ENCODE results near the gene UPB1.

UPB1 gene

DNA sequence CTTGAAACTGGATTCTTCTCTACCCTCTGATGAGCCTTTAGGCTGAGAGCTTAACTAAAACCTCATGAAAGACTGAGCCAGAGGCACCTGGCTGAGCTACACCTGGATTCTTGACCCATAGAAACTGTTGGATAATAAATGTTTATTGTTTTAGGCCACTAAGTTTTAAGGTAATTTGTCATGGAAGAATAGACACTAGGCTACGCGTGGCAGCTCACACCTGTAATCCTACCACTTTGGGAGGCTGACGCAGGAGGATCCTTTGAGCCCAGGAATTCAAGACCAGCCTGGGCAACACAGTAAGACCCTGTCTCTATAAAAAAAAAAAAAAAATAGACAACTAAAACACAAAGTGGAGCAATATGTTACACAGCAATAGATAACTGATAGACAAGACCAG is 29.2 kb upstream of the UPB1 start:
- H3K4me1 ChIP-seq = peaks cover 4% of the 10 kb centered on the region
- H2AFZ ChIP-seq = no peak overlapping the region
- no peak overlapping the region for H3K4me2 ChIP-seq (ENCODE audit: low read length)
- no peaks in the 10 kb centered on the region for H3K27me3 ChIP-seq (ENCODE audit: control insufficient read depth, insufficient read depth, low read length)
- TF ChIP-seq, protein P1, sequence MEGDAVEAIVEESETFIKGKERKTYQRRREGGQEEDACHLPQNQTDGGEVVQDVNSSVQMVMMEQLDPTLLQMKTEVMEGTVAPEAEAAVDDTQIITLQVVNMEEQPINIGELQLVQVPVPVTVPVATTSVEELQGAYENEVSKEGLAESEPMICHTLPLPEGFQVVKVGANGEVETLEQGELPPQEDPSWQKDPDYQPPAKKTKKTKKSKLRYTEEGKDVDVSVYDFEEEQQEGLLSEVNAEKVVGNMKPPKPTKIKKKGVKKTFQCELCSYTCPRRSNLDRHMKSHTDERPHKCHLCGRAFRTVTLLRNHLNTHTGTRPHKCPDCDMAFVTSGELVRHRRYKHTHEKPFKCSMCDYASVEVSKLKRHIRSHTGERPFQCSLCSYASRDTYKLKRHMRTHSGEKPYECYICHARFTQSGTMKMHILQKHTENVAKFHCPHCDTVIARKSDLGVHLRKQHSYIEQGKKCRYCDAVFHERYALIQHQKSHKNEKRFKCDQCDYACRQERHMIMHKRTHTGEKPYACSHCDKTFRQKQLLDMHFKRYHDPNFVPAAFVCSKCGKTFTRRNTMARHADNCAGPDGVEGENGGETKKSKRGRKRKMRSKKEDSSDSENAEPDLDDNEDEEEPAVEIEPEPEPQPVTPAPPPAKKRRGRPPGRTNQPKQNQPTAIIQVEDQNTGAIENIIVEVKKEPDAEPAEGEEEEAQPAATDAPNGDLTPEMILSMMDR (IDR thresholded peaks at IDR 0.05) = no peak
- no peaks in the 10 kb centered on the region for H3K9me3 ChIP-seq (ENCODE audit: control insufficient read depth, low read length)
- no peak overlapping the region for H3K9ac ChIP-seq
- H3K36me3 ChIP-seq (ENCODE audit: control insufficient read depth, insufficient read depth, low read length) = no peaks in the 10 kb centered on the region
- H3K27ac ChIP-seq = no peak overlapping the region
- H3K4me3 ChIP-seq (ENCODE audit: low read depth, low read length) = no peak overlapping the region
- no peaks in the 10 kb centered on the region for H3K79me2 ChIP-seq

DNA sequence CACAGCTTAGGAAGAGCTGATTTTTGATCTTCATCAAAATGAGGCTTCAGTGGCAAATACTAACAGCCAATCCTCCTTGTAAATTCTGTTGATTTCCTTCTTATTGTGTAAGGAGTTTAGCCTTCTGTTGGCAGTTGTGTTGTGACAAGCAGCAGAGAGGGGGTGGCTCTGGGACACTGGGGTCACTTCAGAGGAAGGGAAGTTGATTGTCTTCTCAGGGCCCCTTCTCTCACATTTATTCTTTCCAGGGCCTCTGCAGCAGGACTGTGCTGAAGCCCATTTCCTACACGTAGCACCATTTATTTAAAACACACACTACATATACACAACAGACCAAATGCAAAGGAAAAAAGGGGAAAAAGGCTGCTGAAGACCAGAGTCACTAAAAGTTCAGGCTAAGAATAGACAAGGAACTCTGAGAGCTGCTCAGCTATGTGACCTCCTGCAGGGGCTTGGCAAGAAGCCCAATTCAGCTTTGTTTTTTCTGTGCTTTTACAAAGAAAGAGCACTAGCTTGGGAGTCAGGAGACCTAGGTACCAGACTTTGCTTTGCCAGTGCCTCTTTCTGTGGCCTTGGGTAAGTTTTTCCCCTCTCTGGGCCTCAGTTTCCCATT is 28.3 kb upstream of the UPB1 start:
- TF ChIP-seq, protein P1 (IDR thresholded peaks at IDR 0.05) = no peak
- Histone ChIP-seq H3K27me3 (ENCODE audit: control insufficient read depth, insufficient read depth, low read length) (no peaks in the 10 kb centered on the region), H3K9me3 (ENCODE audit: control insufficient read depth, low read length) (no peaks in the 10 kb centered on the region), H3K4me3 (ENCODE audit: low read depth, low read length) (no peak overlapping the region), H3K79me2 (no peaks in the 10 kb centered on the region), H3K9ac (no peak overlapping the region), H3K36me3 (ENCODE audit: control insufficient read depth, insufficient read depth, low read length) (no peaks in the 10 kb centered on the region), H2AFZ (no peak overlapping the region), H3K4me2 (ENCODE audit: low read length) (no peak overlapping the region), H3K4me1 (peaks cover 4% of the 10 kb centered on the region), H3K27ac (peak overlapping the region; percentile 44)

DNA sequence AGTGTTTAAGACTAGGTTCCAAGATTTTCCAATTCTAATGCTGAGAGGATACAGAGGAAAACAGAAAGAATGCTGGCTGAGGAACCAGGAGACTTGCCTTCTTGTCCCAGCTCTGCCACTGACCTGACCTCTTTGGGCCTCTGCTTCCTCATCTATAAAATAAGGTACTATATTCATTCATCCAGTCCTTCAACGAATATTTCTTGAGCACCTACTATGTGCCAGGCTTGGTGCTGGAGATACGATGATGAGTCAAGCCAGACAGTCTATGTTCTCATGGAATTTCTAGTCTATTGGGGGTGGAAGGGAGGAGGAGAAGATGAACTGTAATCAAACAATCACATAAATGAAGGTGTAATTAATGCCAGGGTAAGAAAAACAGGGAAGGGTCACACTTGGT is 27.8 kb upstream of the UPB1 start:
- Histone ChIP-seq H3K4me1 (peaks cover 4% of the 10 kb centered on the region), H2AFZ (no peak overlapping the region), H3K27me3 (ENCODE audit: control insufficient read depth, insufficient read depth, low read length) (no peaks in the 10 kb centered on the region), H3K36me3 (ENCODE audit: control insufficient read depth, insufficient read depth, low read length) (no peaks in the 10 kb centered on the region), H3K4me2 (ENCODE audit: low read length) (no peak overlapping the region), H3K4me3 (ENCODE audit: low read depth, low read length) (no peak overlapping the region), H3K27ac (peak overlapping the region; percentile 44), H3K9ac (no peak overlapping the region), H3K9me3 (ENCODE audit: control insufficient read depth, low read length) (no peaks in the 10 kb centered on the region), H3K79me2 (no peaks in the 10 kb centered on the region)
- TF ChIP-seq, protein P1 (IDR thresholded peaks at IDR 0.05) = no peak

DNA sequence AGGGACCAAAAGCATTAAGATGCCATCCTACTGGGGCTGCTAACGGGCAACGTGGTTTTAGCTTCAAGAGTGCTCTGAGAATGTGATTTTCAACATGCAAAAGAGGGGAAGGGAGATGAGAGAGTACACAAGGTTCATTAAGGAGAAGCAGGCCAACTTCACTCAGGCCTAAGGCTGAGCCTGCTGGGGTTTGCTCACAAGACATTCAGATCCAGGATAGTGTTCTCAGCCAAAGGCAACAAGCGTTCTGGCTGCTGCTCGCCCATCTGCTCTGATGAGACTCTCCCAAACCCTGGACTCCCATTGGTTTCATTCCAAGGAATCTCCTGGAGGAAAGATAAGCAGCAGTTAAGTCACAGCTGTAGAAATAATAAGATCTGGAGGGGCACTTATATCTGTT is 23.6 kb upstream of the UPB1 start:
- Histone ChIP-seq H3K79me2 (no peaks in the 10 kb centered on the region), H3K9me3 (ENCODE audit: control insufficient read depth, low read length) (no peaks in the 10 kb centered on the region), H3K4me2 (ENCODE audit: low read length) (no peak overlapping the region), H2AFZ (no peak overlapping the region), H3K36me3 (ENCODE audit: control insufficient read depth, insufficient read depth, low read length) (no peaks in the 10 kb centered on the region), H3K27me3 (ENCODE audit: control insufficient read depth, insufficient read depth, low read length) (no peaks in the 10 kb centered on the region), H3K4me1 (peaks cover under 1% of the 10 kb centered on the region), H3K27ac (no peak overlapping the region), H3K4me3 (ENCODE audit: low read depth, low read length) (no peak overlapping the region), H3K9ac (no peak overlapping the region)
- TF ChIP-seq, protein P1 (IDR thresholded peaks at IDR 0.05) = no peak

DNA sequence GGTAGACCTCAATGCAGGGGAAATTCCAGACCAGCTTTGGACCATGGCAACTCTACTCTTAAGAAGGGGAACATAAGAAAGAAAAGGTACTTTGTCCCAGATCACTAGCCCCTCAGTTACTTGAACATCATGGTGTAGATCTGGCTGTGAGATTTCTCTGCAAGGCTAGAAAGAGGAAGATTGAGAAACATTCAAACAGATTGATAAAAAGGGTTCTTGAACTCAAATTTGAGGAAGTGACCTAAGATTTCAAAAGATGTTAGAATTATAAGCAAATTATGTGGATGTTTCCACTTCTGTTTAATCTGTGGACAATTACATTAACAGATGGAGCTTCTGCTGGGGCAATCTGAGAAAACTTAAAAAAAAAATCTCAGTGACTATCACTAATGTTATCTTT is 21.8 kb upstream of the UPB1 start:
- no peak overlapping the region for H3K9ac ChIP-seq
- H3K27ac ChIP-seq = no peak overlapping the region
- H3K36me3 ChIP-seq (ENCODE audit: control insufficient read depth, insufficient read depth, low read length) = no peaks in the 10 kb centered on the region
- H3K4me3 ChIP-seq (ENCODE audit: low read depth, low read length) = no peak overlapping the region
- TF ChIP-seq, protein P1 (IDR thresholded peaks at IDR 0.05) = no peak
- H3K27me3 ChIP-seq (ENCODE audit: control insufficient read depth, insufficient read depth, low read length) = no peaks in the 10 kb centered on the region
- no peaks in the 10 kb centered on the region for H3K9me3 ChIP-seq (ENCODE audit: control insufficient read depth, low read length)
- H3K79me2 ChIP-seq = no peaks in the 10 kb centered on the region
- no peak overlapping the region for H2AFZ ChIP-seq
- no peaks in the 10 kb centered on the region for H3K4me1 ChIP-seq
- H3K4me2 ChIP-seq (ENCODE audit: low read length) = no peak overlapping the region
